Breast epithelium (tissue), 3 donors: Measurements from ENCODE around the gene LIPM.

Experiments
- CTCF ChIP-seq, 3 donors: fragments of 450-650 bp; IDR thresholded peaks; one replicate each; pipeline ENCODE4 v1.5.1; 2016 to 2017; ENCODE audit warnings: antibody characterized with exemption in 3 of 3, mild to moderate bottlenecking in 3 of 3, moderate library complexity in 3 of 3
- POLR2AphosphoS5 ChIP-seq, 3 donors: sonication (generic); formaldehyde crosslinking; IDR thresholded peaks; one replicate each; pipeline ENCODE4 v1.6.1; 2017; ENCODE audit warnings: antibody characterized with exemption in 3 of 3

GRCh38 chr10:88820748-88821401 lies 18.3 kb downstream of the LIPM start:
- no peak for TF ChIP-seq POLR2AphosphoS5 (IDR thresholded peaks at IDR 0.05)
- no peak for TF ChIP-seq CTCF (IDR thresholded peaks at IDR 0.05)
